HG03175 (cell line): ENCODE data around the gene TYW1.
"Not testable (repeated sequence)": the region's sequence is repeated elsewhere in the genome, so short reads cannot be mapped to it uniquely, and the experiment has no call there.

Experiments used
- ATAC-seq: cut with Tn5 transposase; IDR thresholded peaks from one replicate; pipeline ENCODE4 v1.9.1; 2021; ENCODE audit warnings: mild to moderate bottlenecking, moderate library complexity; ENCODE audit not compliant: unreplicated experiment

TYW1 gene

DNA sequence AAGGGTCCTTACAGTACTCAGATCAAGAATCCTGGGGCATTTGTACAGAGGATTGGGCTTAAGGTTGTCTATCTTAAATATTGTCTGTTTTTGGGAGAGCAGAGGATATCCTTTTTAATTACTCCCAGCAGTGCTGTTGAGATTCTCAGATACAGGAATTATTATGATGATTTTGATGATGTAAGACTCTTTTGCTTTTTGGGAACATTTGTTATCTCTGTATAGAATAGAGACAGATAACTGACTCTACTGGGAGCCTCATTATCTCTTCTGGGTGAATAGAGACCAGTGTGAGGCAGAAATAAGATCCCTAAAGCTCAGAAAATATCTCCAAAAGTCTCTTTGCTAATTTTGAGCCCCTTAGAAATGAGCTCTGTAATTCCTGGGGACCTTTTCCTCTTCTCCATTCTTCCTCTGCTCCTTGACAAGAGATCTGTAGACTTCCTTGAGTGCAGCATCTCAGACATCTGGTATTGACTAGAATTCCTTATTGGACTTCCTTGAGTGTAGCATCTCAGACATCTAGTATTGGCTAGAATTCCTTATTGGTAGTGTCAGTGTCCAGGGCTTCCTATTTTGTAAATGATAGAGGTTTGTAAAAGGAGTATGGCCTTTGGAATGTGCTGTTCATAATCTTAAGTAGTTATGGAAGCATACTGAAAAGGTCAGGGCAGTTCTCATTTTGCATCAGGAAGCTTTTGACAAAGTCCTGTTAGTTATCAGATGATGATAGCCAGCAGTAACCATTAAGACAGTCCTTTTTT lies 118.0 kb downstream of the TYW1 start:
- ATAC-seq = not testable (repeated sequence)

DNA sequence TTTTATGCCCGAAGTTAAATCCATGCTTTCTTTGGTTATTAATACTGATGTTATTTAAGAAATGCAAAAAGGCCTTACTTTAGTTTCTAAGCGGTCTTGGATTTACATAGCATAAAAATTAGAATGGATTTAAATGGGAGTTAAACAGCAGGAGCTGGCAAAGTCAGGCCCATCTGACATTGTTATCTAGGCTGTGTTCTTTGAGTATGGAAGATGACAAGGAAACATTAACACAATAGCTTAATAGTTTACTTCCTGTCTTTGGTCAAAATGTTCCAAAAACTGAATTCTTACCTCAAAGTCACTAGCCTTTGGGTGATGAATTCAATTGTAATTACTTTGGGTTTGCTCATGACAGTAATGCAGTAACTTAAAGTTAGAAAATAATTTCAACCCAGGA lies 123.9 kb downstream of the TYW1 start:
- ATAC-seq = not testable (repeated sequence)

DNA sequence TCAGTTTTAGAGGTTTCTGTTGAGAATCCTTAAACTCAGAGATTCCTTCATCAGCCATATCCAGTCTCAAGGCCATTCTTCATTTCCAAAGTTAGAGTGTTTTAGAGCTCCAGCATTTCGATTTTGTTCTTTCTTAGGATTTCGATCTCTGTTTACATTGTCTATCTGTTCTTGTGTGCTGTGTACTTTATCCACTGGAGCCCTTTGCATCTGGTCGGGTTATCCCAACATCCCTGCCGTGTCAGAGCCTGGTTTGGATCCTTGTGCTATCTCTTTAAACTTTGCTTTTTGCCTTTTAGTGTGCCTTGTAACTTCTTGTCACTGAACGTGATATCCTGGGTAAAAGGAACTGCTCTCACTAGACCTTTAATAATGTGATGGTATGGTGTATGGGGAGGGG lies 131.6 kb downstream of the TYW1 start:
- ATAC-seq = not testable (repeated sequence)

DNA sequence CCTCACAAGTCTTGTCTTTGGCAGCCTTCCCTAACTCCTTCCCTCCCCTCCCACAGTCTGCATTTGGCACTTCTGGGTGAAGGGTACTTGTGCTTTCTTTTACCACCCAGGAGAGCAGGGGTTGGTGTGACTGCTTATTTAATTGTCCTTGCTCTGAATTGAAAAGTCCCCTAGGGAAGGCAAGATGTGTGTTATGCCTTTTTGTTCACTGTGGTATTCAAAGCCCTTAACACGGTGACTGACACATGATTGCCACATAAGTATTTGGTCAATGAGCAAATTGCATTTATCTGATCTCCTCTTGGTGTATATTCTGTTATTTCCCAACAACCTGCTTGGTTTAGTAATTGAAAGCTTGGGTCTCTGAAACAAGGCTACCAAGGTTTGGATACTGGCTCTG lies 134.1 kb downstream of the TYW1 start:
- not testable (repeated sequence) for ATAC-seq

DNA sequence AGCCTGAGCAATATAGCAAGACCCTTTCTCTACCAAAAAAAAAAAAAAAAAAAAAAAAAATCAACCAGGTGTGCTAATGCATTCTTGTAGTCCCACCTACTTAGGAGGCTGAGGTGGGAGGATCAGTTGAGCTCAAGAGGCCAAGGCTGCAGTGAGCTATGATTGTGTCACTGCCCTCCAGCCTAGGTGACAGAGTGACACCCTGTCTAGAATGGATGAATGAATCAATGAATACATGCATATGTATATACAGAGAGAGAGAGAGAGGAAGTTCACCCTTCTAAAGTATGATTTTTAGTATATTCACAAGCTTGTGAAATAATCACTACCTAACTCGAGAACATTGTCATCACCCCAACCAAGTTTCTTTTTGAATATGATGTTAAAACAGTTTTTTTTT lies 138.3 kb downstream of the TYW1 start:
- not testable (repeated sequence) for ATAC-seq

DNA sequence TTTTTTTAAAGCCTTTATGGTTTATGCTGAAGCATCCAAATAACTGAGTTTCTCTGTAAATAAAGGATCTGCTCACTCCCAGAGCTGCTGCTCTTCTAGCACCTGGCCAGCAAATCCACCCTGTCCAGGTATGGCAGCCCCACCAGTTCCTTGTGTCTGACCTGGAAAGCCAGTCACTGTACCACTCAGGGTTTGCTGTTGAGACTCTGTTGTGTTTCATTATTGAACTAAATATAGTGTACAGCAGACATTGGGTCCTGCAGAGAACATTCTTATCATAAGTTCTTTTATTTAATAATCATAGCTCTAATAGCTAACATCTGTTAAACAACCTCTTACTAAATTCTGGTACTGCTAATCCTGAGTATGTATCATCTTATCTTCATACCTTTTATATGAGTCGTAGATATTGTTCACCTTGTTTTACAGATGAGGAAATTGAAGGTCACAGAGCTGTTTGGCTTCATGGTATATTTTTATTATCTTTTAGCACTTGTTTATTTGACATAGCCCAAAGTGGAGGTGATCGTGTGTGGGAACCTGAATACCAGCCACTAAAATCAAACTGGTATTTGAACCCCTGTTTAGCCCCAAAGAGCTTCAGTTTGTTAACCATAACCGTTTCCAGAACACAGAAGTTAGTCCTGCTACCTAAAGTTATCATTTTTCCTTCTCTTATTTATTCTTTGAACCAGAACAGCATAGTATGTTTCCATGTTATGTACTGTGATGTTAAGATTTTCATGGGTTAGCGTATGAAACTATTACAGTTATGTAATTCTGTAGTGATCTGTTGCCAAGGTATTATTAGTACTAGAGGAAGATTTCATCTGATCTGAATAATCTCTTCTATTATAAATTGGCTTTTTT lies 139.2 kb downstream of the TYW1 start:
- not testable (repeated sequence) for ATAC-seq

DNA sequence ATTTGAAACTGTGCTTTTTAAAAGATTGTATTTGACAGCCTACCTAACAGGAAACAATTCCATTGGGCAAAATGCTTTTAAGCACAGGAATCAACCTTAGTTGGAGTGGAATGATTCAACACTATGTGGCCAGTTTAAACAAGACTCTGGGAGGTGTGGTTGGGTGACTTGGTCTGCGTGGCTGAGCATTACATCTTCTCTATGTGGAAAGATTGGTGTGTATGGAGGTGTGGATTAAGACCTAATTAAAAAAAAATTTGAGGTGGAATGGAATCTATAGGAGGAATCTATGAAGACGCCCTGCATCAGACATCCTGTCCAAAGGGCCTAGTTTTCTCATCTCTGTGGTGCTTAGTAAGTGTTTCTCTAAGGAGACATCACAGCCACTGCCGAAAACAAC lies 140.9 kb downstream of the TYW1 start:
- not testable (repeated sequence) for ATAC-seq

DNA sequence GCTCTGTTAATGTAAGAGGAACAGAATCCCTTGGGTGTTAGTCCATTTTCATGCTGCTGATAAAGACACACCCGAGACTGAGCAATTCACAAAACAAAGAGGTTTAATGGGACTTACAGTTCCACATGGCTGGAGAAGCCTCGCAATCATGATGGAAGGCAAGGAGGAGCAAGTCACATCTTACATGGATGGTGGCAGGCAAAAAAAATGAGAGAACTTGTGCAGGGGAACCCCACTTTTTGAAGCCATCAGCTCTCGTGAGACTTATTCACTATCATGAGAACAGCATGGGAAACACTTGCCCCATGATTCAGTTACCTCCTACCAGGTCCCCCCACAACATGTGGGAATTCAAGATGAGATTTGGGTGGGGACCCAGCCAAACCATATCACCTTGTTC lies 143.2 kb downstream of the TYW1 start:
- ATAC-seq = not testable (repeated sequence)

DNA sequence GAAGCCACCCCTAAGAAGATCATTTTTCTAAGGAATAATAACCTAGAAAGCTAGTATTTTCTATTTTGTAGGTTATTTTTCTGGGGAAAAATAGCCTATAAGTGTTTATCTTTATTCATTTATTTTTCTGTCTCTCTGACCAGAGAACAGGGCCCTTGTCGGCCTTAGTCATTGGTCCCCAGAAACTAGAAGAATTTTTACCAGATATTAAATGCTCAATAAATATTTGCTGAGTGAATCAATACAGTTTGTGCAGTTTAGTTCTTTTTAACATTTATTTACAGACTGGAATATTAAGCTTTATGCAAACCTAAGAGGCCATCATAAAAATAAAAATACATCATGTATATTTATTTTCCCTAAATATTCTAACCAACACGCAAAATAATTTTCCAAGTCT lies 144.4 kb downstream of the TYW1 start:
- ATAC-seq = not testable (repeated sequence)

DNA sequence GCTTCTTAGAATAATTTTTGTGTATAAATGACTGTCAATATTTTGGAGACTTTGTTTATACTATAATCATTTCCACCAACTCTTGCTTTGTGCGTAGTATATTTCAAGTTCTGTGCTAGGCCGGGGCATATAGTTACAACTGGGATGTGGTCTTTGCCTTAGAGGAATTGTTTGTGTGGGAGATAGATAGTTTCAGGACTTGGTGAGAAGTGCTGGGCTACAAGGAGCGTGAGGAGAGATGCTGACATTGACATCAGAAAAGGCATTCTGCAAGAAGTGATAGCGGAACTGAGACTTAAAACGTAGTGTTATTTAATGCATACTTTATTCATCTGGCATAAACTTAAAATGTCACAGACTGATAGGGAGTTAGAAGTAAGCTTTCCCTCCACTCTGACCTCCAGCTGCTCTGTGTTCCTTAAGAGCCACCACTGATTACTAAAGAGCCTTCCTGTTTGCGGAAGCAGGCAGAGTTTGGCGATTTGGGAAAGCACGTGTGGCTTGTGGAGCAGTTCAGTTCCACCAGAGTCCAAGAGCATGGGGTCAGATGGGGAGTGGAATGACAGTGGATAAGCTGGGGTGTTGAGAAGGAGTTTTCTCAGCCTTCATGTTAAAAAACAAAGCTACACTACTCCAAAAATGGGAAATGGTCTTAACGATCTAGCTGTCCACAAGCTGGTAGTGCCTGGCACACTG lies 146.6 kb downstream of the TYW1 start:
- ATAC-seq = not testable (repeated sequence)

DNA sequence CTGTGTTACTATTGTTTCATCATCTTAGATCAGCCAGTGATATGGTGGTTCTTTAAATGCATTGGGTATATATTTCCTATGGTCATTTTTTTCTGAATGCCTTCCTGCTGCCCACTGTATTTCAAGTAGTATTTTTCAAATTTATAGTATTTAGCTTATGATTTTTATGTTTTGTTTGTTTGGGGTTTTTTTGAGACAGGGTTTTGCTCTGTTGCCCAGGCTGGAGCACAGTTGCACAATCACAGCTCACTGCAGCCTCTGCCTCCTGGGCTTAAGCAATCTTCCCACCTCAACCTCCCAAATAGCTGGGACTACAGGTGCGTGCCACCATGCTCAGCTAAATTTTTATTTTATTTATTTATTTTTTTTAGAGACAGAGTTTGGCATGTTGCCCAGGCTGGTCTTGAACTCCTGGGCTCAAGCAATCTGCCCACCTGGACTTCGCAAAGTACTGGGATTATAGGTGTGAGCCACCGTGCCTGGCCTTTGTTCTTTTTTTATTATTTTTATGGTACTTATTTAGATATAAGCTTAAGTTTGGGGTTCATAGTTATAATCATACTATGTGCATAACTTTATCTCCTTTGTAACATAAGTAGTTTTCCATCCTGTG lies 149.1 kb downstream of the TYW1 start:
- not testable (repeated sequence) for ATAC-seq

DNA sequence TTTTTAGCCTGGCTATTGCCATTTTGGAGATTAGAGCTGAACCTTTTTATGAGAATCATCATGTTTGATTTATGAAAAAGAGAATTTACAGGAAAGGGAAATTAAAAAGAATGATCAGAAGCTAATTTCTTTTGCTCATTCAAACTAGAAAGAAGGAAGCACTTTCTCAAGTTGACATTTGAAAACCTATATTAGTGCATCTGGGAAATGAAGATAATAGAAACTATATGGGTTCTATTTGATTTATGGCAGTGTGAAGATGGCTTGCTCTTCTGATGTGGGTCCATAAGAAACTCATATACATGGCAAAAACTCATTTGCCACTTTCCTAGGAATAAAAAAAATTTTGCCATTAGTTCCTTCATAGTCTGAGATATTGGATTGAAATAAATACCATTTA lies 152.5 kb downstream of the TYW1 start:
- not testable (repeated sequence) for ATAC-seq

DNA sequence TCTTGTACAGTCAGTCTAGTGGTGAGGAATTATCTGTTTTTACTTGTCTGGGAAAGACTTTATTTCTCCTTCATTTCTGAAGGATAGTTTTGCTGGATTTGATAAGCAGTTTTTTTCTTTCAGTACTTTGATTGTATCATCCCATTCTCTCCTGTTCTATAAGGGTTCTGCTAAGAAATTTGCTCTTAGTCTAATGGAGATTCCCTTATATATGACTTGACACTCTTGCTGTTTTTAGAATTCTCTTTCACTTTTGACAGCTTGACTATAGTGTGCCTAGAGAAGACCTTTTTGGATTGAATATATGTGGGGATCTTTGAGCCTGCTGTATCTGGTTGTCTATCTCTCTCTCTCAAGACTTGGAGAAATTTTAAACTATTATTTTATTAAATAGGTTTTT lies 157.7 kb downstream of the TYW1 start:
- ATAC-seq = not testable (repeated sequence)

DNA sequence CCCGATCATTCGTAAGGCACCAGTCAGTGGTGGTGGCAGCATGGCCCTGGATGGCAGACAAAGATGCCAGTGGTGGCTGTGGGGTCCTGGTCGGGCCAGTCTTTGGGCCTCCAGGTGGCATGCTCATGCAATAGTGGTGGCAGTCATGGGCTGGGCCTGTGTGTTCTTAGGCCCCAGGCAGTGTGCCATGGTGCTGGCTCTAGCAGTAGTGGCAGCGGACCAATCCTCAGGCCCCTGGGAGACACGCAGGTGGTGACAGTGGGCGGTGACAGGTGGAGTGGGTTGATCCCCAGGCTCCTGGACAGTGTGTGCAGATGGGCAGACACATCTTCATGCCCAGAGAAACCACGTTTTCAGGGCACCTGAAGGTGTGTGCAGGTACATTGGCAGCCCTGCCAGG lies 159.4 kb downstream of the TYW1 start:
- ATAC-seq = not testable (repeated sequence)

DNA sequence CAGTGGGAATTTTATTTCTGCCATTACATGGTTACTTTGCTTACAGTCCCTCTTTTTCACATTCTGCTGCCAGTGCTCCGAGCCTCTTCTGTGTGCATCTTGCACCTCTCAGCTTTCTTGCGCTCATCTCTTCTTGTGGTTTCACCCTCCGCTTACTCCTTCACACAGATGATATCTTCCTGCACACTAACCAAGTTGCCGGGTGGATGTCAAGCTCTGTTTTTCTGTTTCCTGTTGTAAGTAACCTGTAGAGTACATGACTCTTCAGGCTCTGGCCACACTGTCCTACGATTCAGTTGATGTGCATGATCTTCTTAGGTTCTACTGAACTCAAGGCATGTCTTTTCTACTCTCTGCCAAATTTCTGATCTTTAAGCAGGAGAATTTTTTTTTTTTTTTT lies 166.7 kb downstream of the TYW1 start:
- ATAC-seq = peak; percentile 94

DNA sequence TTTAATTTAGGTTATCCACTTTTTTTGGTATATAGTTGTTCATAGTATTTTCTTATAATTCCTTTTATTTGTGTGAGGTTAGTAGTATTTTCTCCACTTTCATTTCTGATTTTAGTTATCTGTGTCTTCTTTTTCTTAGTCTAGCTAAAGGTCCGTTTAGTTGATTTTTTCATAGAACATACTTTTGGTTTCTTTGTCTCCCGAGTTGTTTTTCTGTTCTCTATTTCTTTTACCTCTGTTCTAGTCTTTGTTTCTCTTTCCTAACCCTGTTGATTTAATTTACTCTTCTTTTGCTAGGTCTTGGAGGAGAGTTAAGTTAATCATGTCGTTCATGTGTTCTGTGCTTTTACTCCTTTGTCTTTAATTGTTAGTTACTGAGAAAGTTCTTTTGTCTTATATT lies 174.5 kb downstream of the TYW1 start:
- peak; percentile 50 for ATAC-seq

DNA sequence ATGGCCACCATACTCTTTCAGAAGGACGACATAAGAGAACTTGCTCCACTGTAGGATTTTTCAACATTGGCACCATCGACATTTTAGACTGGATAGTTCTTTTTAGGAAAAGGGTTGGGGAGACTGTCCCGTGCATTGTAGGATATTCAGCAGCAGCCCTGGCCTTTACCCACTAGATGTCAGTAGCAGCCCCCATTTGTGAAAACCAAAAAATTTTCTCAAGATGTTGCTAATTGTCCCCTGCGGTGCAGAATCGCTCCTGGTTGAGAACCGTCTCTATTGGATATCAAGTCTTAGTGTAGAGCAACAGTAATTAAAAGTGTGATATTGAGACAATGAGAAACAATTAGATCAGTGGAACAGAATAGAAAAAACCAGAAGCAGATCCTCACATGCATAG lies 180.1 kb downstream of the TYW1 start:
- ATAC-seq = not testable (repeated sequence)

DNA sequence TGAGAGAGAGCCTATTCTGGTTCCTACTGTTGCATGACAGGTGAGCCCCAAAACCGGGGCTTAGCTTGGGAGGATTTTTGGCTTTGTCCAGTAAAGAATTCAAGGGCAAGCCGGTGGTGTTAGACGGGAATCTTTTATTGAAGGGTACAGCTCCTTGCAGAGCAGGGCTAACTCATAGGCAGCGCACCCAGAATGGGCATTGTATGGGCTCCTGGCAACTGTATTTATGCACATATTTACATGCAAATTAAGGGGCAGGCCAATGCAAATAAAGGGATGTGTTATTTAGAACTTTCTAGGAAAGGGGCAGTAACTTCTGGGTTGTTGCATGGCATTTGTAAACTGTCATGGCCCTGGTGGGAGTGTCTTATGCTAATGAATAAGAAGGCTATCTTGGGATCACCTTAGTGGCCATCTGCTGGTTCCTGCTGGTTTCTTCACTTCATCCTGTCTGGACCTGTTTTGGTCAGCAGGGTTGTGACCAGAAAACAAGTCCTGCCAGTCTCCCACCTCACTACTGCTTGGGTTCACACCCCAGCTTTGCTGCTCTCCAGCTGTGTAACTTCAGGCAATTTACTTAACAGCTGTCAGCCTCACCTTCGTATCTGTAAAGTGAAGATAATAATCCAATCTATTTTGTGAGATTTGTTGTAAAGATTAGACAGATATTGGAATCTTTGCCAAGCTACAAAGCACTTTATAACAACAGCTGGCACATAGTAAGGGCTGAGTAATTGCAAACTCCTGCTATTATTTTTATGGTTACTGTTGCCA lies 182.5 kb downstream of the TYW1 start:
- not testable (repeated sequence) for ATAC-seq

DNA sequence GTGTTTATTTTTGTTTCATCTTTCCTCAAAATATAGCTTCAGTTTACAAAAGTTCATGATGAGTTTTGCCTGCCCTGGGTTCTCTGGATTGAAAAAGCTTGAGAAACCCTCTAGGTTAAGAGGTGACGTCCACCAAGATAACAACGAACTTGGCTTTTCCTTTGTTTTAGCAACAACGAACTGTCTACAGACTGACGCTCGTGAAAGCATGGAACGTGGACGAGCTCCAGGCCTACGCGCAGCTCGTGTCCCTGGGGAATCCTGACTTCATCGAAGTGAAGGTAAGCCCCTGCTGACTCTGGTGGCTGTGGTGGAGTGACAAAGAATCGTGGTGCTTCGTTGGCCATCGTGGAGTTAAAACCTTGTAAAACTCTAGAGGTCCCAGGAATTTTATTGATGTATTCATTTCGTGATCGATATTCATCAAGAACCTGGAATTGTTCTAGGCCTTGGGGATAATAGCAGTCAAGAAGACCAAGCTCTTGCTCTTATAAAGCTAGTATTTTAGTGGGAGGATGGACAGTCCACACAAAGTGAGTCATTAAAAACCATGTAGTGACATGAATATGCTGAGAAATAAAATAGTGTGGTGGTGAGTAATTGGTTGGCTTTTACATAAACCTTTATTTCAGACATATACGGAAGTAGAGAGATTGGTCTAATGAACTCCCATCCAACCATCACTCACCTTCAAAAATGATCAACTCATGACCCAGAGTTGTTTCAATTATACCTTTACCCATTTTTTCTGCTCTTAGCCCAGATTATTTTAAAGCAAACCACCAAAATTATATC lies 186.5 kb downstream of the TYW1 start:
- not testable (repeated sequence) for ATAC-seq
